IPS DF 19.7 (cell line): ENCODE results near the gene TRMT1.

Experiments used
- DNase-seq: peaks from one replicate; pipeline ENCODE4 v3.0.0-alpha.2; 2013; ENCODE audit warnings: low read depth, low spot score

Gene TRMT1

DNA sequence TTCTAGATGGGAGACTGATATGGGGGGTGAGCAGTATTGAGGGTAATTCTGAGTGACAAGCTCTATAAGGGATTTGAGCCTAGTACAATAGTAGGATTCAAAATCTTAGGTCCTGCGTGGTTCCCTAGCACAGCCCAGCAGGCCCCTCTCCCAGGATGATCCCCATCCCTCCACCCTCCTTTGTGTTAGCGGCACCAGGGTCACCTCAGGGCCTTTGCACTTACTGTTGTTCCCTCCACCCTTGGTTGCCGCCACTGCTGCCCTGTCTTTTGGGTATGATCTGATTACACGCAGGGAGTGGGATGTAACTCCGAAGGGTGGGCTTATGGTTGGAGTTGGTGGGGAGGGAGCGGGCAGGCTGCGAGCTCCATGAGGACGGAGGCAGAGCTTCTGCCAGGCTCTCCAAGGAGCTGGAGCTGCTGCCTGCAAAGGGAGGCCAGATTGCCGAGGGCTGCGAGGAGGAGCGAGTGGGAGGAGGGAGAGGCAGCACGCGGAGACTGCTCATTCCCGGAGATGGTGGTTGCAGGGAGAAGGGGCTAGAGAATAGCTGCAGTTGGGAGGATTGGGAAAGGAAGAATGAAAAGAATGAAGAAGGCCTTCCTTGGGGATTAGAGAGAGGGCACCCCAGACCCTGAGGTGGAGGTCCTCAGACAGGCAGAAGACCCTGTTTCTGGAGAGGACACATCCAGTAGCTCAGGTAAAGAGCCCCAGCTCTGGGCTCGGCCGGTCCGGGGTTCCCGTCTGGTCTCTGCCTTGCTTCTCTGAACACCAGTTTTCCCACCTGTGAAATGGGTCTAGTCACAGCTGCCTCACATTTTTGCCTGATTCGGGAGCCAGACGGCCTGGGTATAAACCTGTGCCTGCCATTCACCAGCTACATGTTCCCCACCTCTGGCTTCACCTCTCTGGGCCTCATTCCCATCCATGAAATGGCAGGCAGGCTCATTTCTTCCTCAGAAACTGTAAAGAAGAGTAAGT is 6.7 kb upstream of the TRMT1 start:
- no peak for DNase-seq

DNA sequence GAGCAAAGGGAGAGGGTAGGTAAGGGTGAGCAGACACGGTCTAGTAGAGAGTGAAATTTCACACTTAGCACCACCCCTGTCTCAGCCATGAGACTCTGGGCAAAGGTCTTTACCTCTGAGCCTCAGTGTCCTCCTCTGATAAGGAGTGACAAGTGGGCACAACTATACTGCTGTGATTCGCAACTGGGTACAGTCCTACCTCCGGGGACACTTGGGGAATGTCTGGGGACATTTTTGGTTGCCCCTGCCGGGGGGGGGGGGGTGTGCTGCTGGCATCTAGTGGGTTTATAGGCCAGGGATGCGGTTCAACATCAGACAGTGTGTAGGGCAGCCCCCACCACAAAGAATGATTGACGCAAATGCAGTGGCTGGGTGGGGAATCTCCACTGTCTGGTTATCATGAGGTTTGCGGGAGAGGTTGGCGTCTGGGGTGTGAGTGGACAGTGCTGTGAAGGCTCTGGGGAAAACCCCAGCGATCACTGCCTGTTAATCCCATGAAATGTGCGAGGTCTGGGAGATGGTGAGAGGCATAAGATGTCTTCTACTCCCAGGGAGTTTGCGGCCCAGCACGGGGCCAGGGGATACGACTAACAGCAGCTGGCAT is 5.8 kb upstream of the TRMT1 start:
- DNase-seq: no peak

- DNase-seq: no peak
These were observed 5.2 kb upstream of the TRMT1 start for GRCh38 chr19:13121551-13122274.

GRCh38 chr19:13120817-13121216 is 4.3 kb upstream of the TRMT1 start:
- DNase-seq: no peak

DNA sequence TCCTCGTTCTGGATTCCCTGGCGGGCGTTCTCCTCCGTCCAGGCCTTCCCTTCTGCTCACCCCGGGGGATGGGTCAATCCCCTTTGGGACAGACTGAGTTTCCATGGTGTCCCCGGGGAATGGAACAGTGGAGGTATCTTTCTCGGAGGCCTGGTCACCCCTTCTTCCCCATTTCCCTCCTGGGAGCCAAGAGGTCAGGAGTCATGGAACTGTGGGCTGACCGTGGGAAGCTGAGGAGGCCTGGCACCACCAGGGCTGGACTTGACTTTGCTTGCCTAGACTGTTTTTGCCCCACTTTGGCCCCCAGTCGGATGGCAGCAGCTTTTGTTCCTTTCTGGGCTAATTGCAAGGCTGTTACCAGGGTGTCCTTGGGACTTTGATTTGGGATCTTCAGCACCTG is 3.5 kb upstream of the TRMT1 start:
- DNase-seq: no peak

GRCh38 chr19:13119627-13120026 is 3.1 kb upstream of the TRMT1 start:
- no peak for DNase-seq

DNA sequence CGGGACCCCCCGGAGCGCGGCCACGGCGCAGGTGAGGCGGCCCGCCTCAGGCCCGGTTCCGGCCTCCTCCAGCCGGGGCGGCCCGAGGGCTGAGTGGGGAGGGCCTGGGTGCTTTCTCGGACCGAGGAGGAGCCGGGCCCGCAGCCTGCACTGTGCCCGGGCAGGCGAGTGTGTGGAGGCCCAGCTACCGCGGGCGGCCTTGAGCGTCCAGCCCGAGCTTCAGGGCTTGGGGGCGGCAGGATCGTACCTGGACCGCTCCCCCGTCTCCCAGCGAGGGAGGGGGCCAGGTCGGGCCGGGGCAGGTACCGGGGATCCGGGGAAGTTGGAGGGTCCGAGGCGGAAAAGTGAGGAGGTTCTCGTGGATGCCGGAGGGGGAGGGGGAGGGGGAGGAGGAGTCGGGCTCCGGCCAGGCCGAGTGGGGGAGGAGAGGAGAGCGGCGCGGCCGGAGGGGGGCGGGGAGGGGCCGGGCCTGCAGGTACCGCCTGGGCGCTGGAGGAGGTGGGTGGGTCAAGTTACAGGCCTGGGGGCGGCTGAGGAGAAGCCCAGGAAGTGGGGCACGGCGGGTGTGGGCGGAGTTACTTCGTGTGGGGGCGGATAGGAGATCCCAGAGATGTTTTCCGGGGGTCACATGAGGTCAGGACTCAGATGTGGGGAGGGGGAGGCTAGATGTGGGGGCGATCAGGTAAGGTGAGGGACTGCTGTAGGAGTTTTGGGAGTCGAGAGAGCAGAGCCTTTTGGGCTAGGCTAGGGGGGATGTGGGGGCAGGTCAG is 2.1 kb upstream of the TRMT1 start:
- no peak for DNase-seq

GRCh38 chr19:13117772-13118423 is 1.4 kb upstream of the TRMT1 start, which contains the start of gene NACC1:
NACC1 (plus strand) TSS chr19:13118264; CDS start chr19:13135208, 16,944 bp downstream.
- no peak for DNase-seq

DNA sequence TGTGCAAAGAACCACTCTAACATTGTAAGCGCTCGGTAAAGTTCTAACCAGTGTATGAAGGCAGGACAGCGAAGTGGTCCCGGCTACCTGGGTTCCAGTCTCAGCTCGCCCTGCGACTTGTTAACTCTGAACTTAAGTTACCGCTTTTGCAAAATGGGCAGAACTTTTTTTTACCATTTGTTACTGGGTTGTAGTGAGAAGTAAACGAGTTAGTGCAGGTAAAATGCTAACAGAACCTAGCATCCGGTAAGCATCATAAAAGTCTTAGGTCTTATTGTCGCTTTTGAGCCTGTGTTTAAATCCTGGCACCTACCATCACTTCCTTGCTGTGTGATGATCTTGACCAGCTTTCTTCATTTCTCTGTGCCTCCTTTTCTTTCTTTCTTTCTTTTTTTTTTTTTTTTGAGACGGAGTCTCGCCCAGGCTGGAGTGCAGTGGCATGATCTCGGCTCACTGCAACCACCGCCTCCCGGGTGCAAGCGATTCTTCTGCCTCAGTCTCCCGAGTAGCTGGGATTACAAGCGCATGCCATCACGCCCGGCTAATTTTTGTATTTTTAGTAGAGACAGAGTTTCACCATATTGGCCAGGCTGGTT is 734 bp upstream of the TRMT1 start:
- no peak for DNase-seq

- DNase-seq: no peak
These were observed 631 bp downstream of the TRMT1 start for GRCh38 chr19:13115936-13116281.

- DNase-seq: no peak
These were observed 4.0 kb downstream of the TRMT1 start for GRCh38 chr19:13112555-13112954.

DNA sequence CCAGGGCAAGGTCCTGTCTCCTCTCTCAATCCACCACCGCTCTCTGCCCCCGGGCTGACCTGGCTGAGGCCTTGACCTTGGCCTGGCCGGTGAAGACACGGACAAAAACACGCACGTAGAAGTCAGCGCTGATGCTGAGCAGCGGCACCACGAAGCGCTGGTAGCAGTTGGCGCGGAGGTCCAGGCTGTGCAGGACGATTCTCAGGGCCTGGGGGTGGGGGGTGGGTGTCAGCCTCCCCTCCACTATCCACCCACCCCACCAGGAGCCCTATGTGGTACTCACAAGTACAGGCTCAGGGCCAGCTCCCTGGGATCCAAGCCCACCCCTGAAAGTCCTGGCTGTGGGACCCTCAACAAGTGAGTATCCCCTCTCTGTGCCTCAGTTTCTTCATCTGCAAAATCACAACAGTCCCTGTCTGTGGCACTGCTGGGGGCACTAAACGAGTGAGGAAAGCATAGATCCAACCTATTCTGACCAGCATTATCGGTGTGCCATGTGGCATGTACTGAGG is 6.4 kb downstream of the TRMT1 start:
- DNase-seq: no peak

GRCh38 chr19:13109361-13110098 is 7.0 kb downstream of the TRMT1 start:
- DNase-seq: no peak

DNA sequence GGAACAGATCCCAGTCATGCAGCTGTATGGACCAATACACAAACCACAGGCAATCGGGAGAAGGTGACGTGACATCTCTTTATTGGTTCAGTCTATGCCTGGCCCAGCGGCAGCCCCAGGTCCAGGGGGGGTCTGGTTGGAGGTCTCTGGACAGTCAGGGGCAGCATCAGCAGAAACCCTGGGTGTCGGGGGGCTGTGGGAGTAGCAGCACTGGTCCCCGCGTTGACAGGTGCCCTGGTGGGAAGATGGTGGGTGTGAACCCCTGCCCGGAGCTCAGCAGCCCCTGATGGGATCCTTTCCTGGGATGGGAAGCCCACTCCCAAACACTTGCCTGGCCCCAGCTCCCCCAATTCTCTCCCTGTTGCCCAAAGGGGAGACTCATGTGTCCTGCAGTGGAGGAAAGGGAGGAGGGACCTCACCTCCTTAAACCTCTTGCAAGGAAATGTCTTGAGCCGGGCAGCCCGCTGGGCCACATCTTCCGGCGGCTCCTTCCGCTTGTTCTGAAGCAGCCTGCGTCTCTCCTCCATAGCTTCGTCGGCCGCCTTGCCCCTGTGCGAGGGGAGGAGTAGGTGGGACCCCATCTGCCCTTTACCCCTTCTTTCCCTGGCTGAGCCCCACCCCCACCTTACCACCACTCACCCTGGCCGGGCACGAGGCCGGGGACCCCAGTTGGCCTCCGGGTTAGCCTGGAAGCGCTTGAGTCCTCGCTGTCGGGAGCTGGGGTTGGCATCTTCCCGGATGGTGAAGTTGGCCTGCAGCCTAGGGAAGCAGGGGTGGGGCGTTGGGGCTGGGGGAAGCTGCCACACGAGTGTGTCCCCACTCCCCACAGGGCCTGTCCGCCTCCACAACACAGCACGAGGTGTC is 11.5 kb downstream of the TRMT1 start:
- DNase-seq: no peak

GRCh38 chr19:13104360-13104847 is 12.1 kb downstream of the TRMT1 start:
- DNase-seq: no peak

DNA sequence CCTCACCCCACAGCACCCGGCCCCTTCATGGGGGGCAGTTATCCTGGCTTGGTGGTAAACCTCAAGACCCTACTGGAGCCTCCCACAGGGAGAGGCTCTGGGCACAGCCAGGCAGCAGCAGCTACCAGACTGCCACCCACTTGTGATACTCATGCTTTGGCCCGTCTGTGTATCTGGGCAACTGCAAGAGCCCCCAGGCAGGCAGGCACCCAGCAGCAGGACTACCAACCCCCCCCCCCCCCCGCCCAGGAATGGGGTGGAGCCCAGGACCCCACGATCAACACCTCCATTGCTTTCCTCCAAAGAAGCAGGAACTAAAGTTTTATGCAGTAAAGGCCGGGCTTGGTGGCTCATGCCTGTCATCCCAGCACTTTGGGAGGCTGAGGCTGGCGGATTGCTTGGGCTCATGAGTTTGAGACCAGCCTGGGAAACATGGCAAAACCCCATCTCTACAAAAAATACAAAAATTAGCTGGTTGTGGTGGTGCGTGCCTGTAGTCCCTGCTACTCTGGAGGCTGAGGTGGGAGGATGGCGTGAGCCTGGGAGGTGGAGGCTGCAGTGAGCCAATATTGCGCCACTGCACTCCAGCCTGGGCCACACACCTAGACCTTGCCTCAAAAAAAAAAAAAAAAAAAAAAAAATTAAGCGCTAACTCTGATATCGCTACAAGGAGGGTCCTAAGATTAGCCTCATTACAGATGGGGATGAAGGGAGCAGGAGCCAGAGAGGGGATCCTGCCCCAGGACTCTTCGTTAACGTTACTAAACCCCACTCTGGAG is 12.8 kb downstream of the TRMT1 start:
- no peak for DNase-seq

GRCh38 chr19:13102666-13103580 is 13.6 kb downstream of the TRMT1 start, which contains the start of gene LYL1:
LYL1 (minus strand) TSS chr19:13102858; CDS start chr19:13101171, 1,687 bp downstream.
- no peak for DNase-seq
